ENCODE data around the gene ORMDL3. TPM values are rescaled to one million over a fixed set of nuclear protein-coding genes. Genes with fewer than 3 reads are reported as not detected.

ORMDL3 gene
- total RNA-seq, 6 experiments from 2014 or later: 105 to 174 (median 128) TPM

DNA sequence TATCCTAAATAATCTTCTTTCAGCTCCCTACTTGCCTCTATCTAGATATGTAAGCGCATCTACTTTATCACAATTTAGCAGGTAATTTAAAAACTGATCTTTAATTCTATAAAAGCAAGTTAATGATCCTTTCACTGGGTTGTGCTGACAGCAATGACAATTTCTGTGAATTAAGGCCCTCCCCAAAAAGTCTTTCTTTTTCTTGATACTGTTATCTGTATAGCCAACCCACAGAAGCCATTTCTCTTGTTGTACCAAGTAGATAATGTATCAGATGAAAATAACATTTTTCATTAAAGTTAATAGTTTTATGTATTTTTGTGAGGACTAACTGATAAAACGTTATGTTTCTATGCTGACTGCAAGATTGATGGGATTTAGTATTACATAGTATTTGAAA, 55.6 kb downstream of the ORMDL3 start:
- TF ChIP-seq, protein P1, sequence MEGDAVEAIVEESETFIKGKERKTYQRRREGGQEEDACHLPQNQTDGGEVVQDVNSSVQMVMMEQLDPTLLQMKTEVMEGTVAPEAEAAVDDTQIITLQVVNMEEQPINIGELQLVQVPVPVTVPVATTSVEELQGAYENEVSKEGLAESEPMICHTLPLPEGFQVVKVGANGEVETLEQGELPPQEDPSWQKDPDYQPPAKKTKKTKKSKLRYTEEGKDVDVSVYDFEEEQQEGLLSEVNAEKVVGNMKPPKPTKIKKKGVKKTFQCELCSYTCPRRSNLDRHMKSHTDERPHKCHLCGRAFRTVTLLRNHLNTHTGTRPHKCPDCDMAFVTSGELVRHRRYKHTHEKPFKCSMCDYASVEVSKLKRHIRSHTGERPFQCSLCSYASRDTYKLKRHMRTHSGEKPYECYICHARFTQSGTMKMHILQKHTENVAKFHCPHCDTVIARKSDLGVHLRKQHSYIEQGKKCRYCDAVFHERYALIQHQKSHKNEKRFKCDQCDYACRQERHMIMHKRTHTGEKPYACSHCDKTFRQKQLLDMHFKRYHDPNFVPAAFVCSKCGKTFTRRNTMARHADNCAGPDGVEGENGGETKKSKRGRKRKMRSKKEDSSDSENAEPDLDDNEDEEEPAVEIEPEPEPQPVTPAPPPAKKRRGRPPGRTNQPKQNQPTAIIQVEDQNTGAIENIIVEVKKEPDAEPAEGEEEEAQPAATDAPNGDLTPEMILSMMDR (IDR thresholded peaks at IDR 0.05): no peak
- no peak for TF ChIP-seq POLR2A (IDR thresholded peaks at IDR 0.05)
- DNase-seq (no peak), ATAC-seq (no peak)
- no peaks in the 10 kb centered on the region for H3K27me3 ChIP-seq
- no peak overlapping the region for H3K4me3 ChIP-seq
- no peaks in the 10 kb centered on the region for H3K4me1 ChIP-seq
- H3K36me3 ChIP-seq: no peaks in the 10 kb centered on the region
- 79% methylated on average over 2 of the region's 2 CpGs for WGBS (ENCODE audit: insufficient coverage, low coverage, low lambda C conversion rate, missing lambda C conversion rate)
- H3K27ac ChIP-seq: no peak overlapping the region
- H3K9me3 ChIP-seq: no peaks in the 10 kb centered on the region
- intact Hi-C loops (cut with DNase I): loop anchor here in 1 of 2 donors (10.0 kb wide), 1 partner anchor 93 kb away; the partner anchor contains the start of gene GSDMA

Other genes starting within 250 kb of the ORMDL3 start
- 10 to 100 TPM in 5 of 6 experiments, 1 to 10 TPM in 1; 9.7 to 25.7 (median 18.3) TPM for gene PGAP3, start 239.5 kb downstream of the ORMDL3 start, total RNA-seq
- 10 to 100 TPM in 5 of 6 experiments, 1 to 10 TPM in 1; 8.9 to 40.4 (median 26.2) TPM for gene ERBB2, start 227.5 kb downstream of the ORMDL3 start, total RNA-seq
- gene MIEN1, start 197.1 kb downstream of the ORMDL3 start, total RNA-seq: 10 to 100 TPM; 23.1 to 61.6 (median 29.0) TPM
- 10 to 100 TPM in 2 of 6 experiments, 1 to 10 TPM in 4; 2.1 to 10.9 (median 7.5) TPM for gene GRB7, start 189.7 kb downstream of the ORMDL3 start, total RNA-seq
- 1 to 10 TPM in 3 of 6 experiments, under 1 TPM in 3; 0.22 to 1.9 (median 0.92) TPM for gene IKZF3, start 63.3 kb downstream of the ORMDL3 start, total RNA-seq
- not detected for gene ZPBP2, start 59.4 kb downstream of the ORMDL3 start, total RNA-seq
- gene GSDMB, start 9.0 kb downstream of the ORMDL3 start, total RNA-seq: 10 to 100 TPM in 3 of 6 experiments, 1 to 10 TPM in 3; 4.7 to 40.8 (median 18.8) TPM
- not detected for gene LRRC3C, start 131 bp upstream of the ORMDL3 start, total RNA-seq
- gene GSDMA, start 35.4 kb upstream of the ORMDL3 start, total RNA-seq: under 1 TPM in 2 of 6 experiments, not detected in 4; 0.42 to 0.99 TPM
- gene PSMD3, start 53.2 kb upstream of the ORMDL3 start, total RNA-seq: 10 to 100 TPM; 58.3 to 85.3 (median 67.4) TPM
- under 1 TPM in 1 of 6 experiments, not detected in 5; 0.31 TPM for gene CSF3, start 87.8 kb upstream of the ORMDL3 start, total RNA-seq
- gene MED24, start 126.8 kb upstream of the ORMDL3 start, total RNA-seq: 10 to 100 TPM; 29.0 to 38.2 (median 35.9) TPM
- gene THRA, start 135.4 kb upstream of the ORMDL3 start, total RNA-seq: 1 to 10 TPM; 3.7 to 9.4 (median 7.7) TPM
- gene NR1D1, start 173.0 kb upstream of the ORMDL3 start, total RNA-seq: 10 to 100 TPM in 4 of 6 experiments, 1 to 10 TPM in 2; 6.9 to 29.8 (median 16.0) TPM
- gene MSL1, start 194.4 kb upstream of the ORMDL3 start, total RNA-seq: 10 to 100 TPM; 31.1 to 43.8 (median 36.0) TPM
- gene CASC3, start 212.9 kb upstream of the ORMDL3 start, total RNA-seq: 10 to 100 TPM; 19.6 to 31.5 (median 25.9) TPM
- 10 to 100 TPM in 1 of 6 experiments, 1 to 10 TPM in 5; 1.4 to 16.5 (median 4.4) TPM for gene RAPGEFL1, start 249.9 kb upstream of the ORMDL3 start, total RNA-seq